ENCODE measurements around the gene C2CD4D. TPM values are rescaled to one million over a fixed set of nuclear protein-coding genes. Genes with fewer than 3 reads are reported as not detected.

Gene C2CD4D
- total RNA-seq, 1 donor from 2014 or later, result not detected

- Mint-ChIP-seq H3K4me1 (ENCODE audit: unreplicated experiment) (peaks cover 9% of the 10 kb centered on the region), H3K27ac (ENCODE audit: unreplicated experiment) (no peak within 1 kb of the TSS), H3K36me3 (ENCODE audit: unreplicated experiment) (no peaks in the 10 kb centered on the region), H3K27me3 (ENCODE audit: unreplicated experiment) (peaks cover 31% of the 10 kb centered on the region), H3K4me3 (ENCODE audit: unreplicated experiment) (no peak within 1 kb of the TSS), H3K9me3 (ENCODE audit: unreplicated experiment) (no peaks in the 10 kb centered on the region)
- no peak for TF ChIP-seq CTCF (IDR thresholded peaks at IDR 0.05)
- no peak for DNase-seq (ENCODE audit: extremely low spot score, unreplicated experiment)
Measured at GRCh38 chr1:151831605-151832004, 8.0 kb downstream of the C2CD4D start, which contains the start of gene RORC. Gene RORC (minus strand): TSS chr1:151831802. CDS start chr1:151831764, 38 bp downstream.

- H3K4me1 Mint-ChIP-seq (ENCODE audit: unreplicated experiment), result peaks cover 9% of the 10 kb centered on the region
- H3K27me3 Mint-ChIP-seq (ENCODE audit: unreplicated experiment), result peaks cover 28% of the 10 kb centered on the region
- DNase-seq (ENCODE audit: extremely low spot score, unreplicated experiment), result no peak
- TF ChIP-seq CTCF (IDR thresholded peaks at IDR 0.05), result no peak
- H3K36me3 Mint-ChIP-seq (ENCODE audit: unreplicated experiment), result no peaks in the 10 kb centered on the region
- H3K4me3 Mint-ChIP-seq (ENCODE audit: unreplicated experiment), result no peak overlapping the region
- no peak overlapping the region for H3K27ac Mint-ChIP-seq (ENCODE audit: unreplicated experiment)
- H3K9me3 Mint-ChIP-seq (ENCODE audit: unreplicated experiment), result no peaks in the 10 kb centered on the region
Measured at GRCh38 chr1:151831256-151831591, 8.4 kb downstream of the C2CD4D start.

- TF ChIP-seq CTCF (IDR thresholded peaks at IDR 0.05), result no peak
- H3K36me3 Mint-ChIP-seq (ENCODE audit: unreplicated experiment), result no peaks in the 10 kb centered on the region
Measured at GRCh38 chr1:151830055-151830454, 9.6 kb downstream of the C2CD4D start.

GRCh38 chr1:151829352-151830046 is 10.1 kb downstream of the C2CD4D start:
- H3K9me3 Mint-ChIP-seq (ENCODE audit: unreplicated experiment), result no peaks in the 10 kb centered on the region
- no peak for TF ChIP-seq CTCF (IDR thresholded peaks at IDR 0.05)
- peaks cover 28% of the 10 kb centered on the region for H3K27me3 Mint-ChIP-seq (ENCODE audit: unreplicated experiment)
- no peak overlapping the region for H3K27ac Mint-ChIP-seq (ENCODE audit: unreplicated experiment)
- no peaks in the 10 kb centered on the region for H3K36me3 Mint-ChIP-seq (ENCODE audit: unreplicated experiment)
- peaks cover 9% of the 10 kb centered on the region for H3K4me1 Mint-ChIP-seq (ENCODE audit: unreplicated experiment)
- DNase-seq (ENCODE audit: extremely low spot score, unreplicated experiment), result no peak
- no peak overlapping the region for H3K4me3 Mint-ChIP-seq (ENCODE audit: unreplicated experiment)

More at GRCh38 chr1:151830055-151830454, 9.6 kb downstream of the C2CD4D start:
- Mint-ChIP-seq H3K9me3 (ENCODE audit: unreplicated experiment) (no peaks in the 10 kb centered on the region), H3K27ac (ENCODE audit: unreplicated experiment) (no peak overlapping the region), H3K27me3 (ENCODE audit: unreplicated experiment) (peaks cover 29% of the 10 kb centered on the region), H3K4me1 (ENCODE audit: unreplicated experiment) (peaks cover 9% of the 10 kb centered on the region), H3K4me3 (ENCODE audit: unreplicated experiment) (no peak overlapping the region)
- no peak for DNase-seq (ENCODE audit: extremely low spot score, unreplicated experiment)

- peaks cover 27% of the 10 kb centered on the region for H3K27me3 Mint-ChIP-seq (ENCODE audit: unreplicated experiment)
- no peak for DNase-seq (ENCODE audit: extremely low spot score, unreplicated experiment)
- H3K4me3 Mint-ChIP-seq (ENCODE audit: unreplicated experiment), result no peak overlapping the region
- no peaks in the 10 kb centered on the region for H3K36me3 Mint-ChIP-seq (ENCODE audit: unreplicated experiment)
- peaks cover 9% of the 10 kb centered on the region for H3K4me1 Mint-ChIP-seq (ENCODE audit: unreplicated experiment)
- no peak for TF ChIP-seq CTCF (IDR thresholded peaks at IDR 0.05)
- H3K9me3 Mint-ChIP-seq (ENCODE audit: unreplicated experiment), result no peaks in the 10 kb centered on the region
- H3K27ac Mint-ChIP-seq (ENCODE audit: unreplicated experiment), result no peak overlapping the region
Measured at GRCh38 chr1:151828921-151829320, 10.7 kb downstream of the C2CD4D start.

Data from osteocyte (in vitro differentiated cells).